Measurements from ENCODE around the gene DMXL2. TPM values are rescaled to one million over a fixed set of nuclear protein-coding genes. Genes with fewer than 3 reads are reported as not detected.
"Not testable (repeated sequence)": the region's sequence is repeated elsewhere in the genome, so short reads cannot be mapped to it uniquely, and the experiment has no call there.

The DMXL2 gene
- total and polyA plus RNA-seq, 2 donors = 16.0 to 116 TPM

GRCh38 chr15:51619331-51620035 lies 3.1 kb downstream of the DMXL2 start:
- H3K27ac ChIP-seq (ENCODE audit: low read depth) = no peak overlapping the region

GRCh38 chr15:51617886-51618285 lies 4.7 kb downstream of the DMXL2 start:
- WGBS = 94% methylated on average over 3 of the region's 3 CpGs
- no peak overlapping the region for H3K27ac ChIP-seq (ENCODE audit: low read depth)
- no peaks in the 10 kb centered on the region for H3K4me1 ChIP-seq (ENCODE audit: insufficient read depth)
- no peaks in the 10 kb centered on the region for H3K36me3 ChIP-seq (ENCODE audit: insufficient read depth)
- H3K4me3 ChIP-seq (ENCODE audit: low read depth, low read length) = no peak overlapping the region
- no peak for DNase-seq (ENCODE audit: extremely low spot score)

More at GRCh38 chr15:51619331-51620035, 3.1 kb downstream of the DMXL2 start:
- Histone ChIP-seq H3K4me3 (ENCODE audit: low read depth, low read length) (no peak overlapping the region), H3K36me3 (ENCODE audit: insufficient read depth) (no peaks in the 10 kb centered on the region), H3K4me1 (ENCODE audit: insufficient read depth) (no peaks in the 10 kb centered on the region)
- 89% methylated on average over 6 of the region's 6 CpGs for WGBS
- DNase-seq (ENCODE audit: extremely low spot score) = no peak

GRCh38 chr15:51613951-51614350 lies 8.6 kb downstream of the DMXL2 start:
- Histone ChIP-seq H3K4me1 (ENCODE audit: insufficient read depth) (no peaks in the 10 kb centered on the region), H3K36me3 (ENCODE audit: insufficient read depth) (no peaks in the 10 kb centered on the region), H3K4me3 (ENCODE audit: low read depth, low read length) (no peak overlapping the region), H3K27ac (ENCODE audit: low read depth) (no peak overlapping the region)
- WGBS = 93% methylated on average over 3 of the region's 3 CpGs
- DNase-seq (ENCODE audit: extremely low spot score) = no peak

GRCh38 chr15:51612669-51613068 lies 9.9 kb downstream of the DMXL2 start:
- WGBS = 95% methylated on average over 5 of the region's 5 CpGs
- H3K4me3 ChIP-seq (ENCODE audit: low read depth, low read length); H3K36me3 ChIP-seq (ENCODE audit: insufficient read depth); H3K27ac ChIP-seq (ENCODE audit: low read depth); H3K4me1 ChIP-seq (ENCODE audit: insufficient read depth); DNase-seq (ENCODE audit: extremely low spot score): not testable (repeated sequence)

GRCh38 chr15:51603462-51603948 lies 19.1 kb downstream of the DMXL2 start:
- not testable (repeated sequence) for H3K27ac ChIP-seq (ENCODE audit: low read depth); H3K4me1 ChIP-seq (ENCODE audit: insufficient read depth); H3K4me3 ChIP-seq (ENCODE audit: low read depth, low read length); DNase-seq (ENCODE audit: extremely low spot score); H3K36me3 ChIP-seq (ENCODE audit: insufficient read depth)
- 95% methylated on average over 15 of the region's 15 CpGs for WGBS

- Histone ChIP-seq H3K27ac (ENCODE audit: low read depth) (no peak overlapping the region), H3K36me3 (ENCODE audit: insufficient read depth) (no peaks in the 10 kb centered on the region), H3K4me3 (ENCODE audit: low read depth, low read length) (no peak overlapping the region), H3K4me1 (ENCODE audit: insufficient read depth) (no peaks in the 10 kb centered on the region)
- WGBS = 92% methylated on average over 2 of the region's 2 CpGs
- no peak for DNase-seq (ENCODE audit: extremely low spot score)
These were observed 19.6 kb downstream of the DMXL2 start for GRCh38 chr15:51603002-51603401.

- H3K27ac ChIP-seq (ENCODE audit: low read depth) = no peak overlapping the region
- WGBS = 95% methylated on average over 3 of the region's 3 CpGs
- no peak overlapping the region for H3K4me3 ChIP-seq (ENCODE audit: low read depth, low read length)
- H3K36me3 ChIP-seq (ENCODE audit: insufficient read depth) = no peaks in the 10 kb centered on the region
- H3K4me1 ChIP-seq (ENCODE audit: insufficient read depth) = no peaks in the 10 kb centered on the region
- no peak for DNase-seq (ENCODE audit: extremely low spot score)
These were observed 20.1 kb downstream of the DMXL2 start for GRCh38 chr15:51602484-51602883.

- no peaks in the 10 kb centered on the region for H3K4me1 ChIP-seq (ENCODE audit: insufficient read depth)
- H3K4me3 ChIP-seq (ENCODE audit: low read depth, low read length) = no peak overlapping the region
- no peak for DNase-seq (ENCODE audit: extremely low spot score)
- 99% methylated on average over 1 of the region's 1 CpG for WGBS
- no peak overlapping the region for H3K27ac ChIP-seq (ENCODE audit: low read depth)
- H3K36me3 ChIP-seq (ENCODE audit: insufficient read depth) = no peaks in the 10 kb centered on the region
These were observed 20.8 kb downstream of the DMXL2 start for GRCh38 chr15:51601801-51602200.

- WGBS = 86% methylated on average over 1 of the region's 1 CpG
- H3K4me3 ChIP-seq (ENCODE audit: low read depth, low read length) = no peak overlapping the region
- DNase-seq (ENCODE audit: extremely low spot score) = no peak
- H3K36me3 ChIP-seq (ENCODE audit: insufficient read depth) = no peaks in the 10 kb centered on the region
- no peaks in the 10 kb centered on the region for H3K4me1 ChIP-seq (ENCODE audit: insufficient read depth)
- no peak overlapping the region for H3K27ac ChIP-seq (ENCODE audit: low read depth)
These were observed 22.5 kb downstream of the DMXL2 start for GRCh38 chr15:51600114-51600513.

- Histone ChIP-seq H3K4me1 (ENCODE audit: insufficient read depth) (no peaks in the 10 kb centered on the region), H3K4me3 (ENCODE audit: low read depth, low read length) (no peak overlapping the region), H3K36me3 (ENCODE audit: insufficient read depth) (no peaks in the 10 kb centered on the region), H3K27ac (ENCODE audit: low read depth) (no peak overlapping the region)
- no peak for DNase-seq (ENCODE audit: extremely low spot score)
- WGBS = 90% methylated on average over 2 of the region's 2 CpGs
These were observed 32.5 kb downstream of the DMXL2 start for GRCh38 chr15:51589881-51590568.

GRCh38 chr15:51588966-51589365 lies 33.6 kb downstream of the DMXL2 start:
- H3K27ac ChIP-seq (ENCODE audit: low read depth) = no peak overlapping the region
- 94% methylated on average over 3 of the region's 3 CpGs for WGBS
- no peaks in the 10 kb centered on the region for H3K4me1 ChIP-seq (ENCODE audit: insufficient read depth)
- H3K4me3 ChIP-seq (ENCODE audit: low read depth, low read length) = no peak overlapping the region
- DNase-seq (ENCODE audit: extremely low spot score) = no peak
- H3K36me3 ChIP-seq (ENCODE audit: insufficient read depth) = no peaks in the 10 kb centered on the region

- H3K27ac ChIP-seq (ENCODE audit: low read depth) = no peak overlapping the region
- H3K4me3 ChIP-seq (ENCODE audit: low read depth, low read length) = no peak overlapping the region
- DNase-seq (ENCODE audit: extremely low spot score) = no peak
- 87% methylated on average over 5 of the region's 5 CpGs for WGBS
- H3K36me3 ChIP-seq (ENCODE audit: insufficient read depth) = no peaks in the 10 kb centered on the region
- no peaks in the 10 kb centered on the region for H3K4me1 ChIP-seq (ENCODE audit: insufficient read depth)
These were observed 36.6 kb downstream of the DMXL2 start for GRCh38 chr15:51585986-51586385.

- no peak for DNase-seq (ENCODE audit: extremely low spot score)
- Histone ChIP-seq H3K4me1 (ENCODE audit: insufficient read depth) (no peaks in the 10 kb centered on the region), H3K4me3 (ENCODE audit: low read depth, low read length) (no peak overlapping the region), H3K36me3 (ENCODE audit: insufficient read depth) (no peaks in the 10 kb centered on the region), H3K27ac (ENCODE audit: low read depth) (no peak overlapping the region)
- 91% methylated on average over 4 of the region's 4 CpGs for WGBS
These were observed 41.6 kb downstream of the DMXL2 start for GRCh38 chr15:51580982-51581381.

GRCh38 chr15:51580385-51580784 lies 42.2 kb downstream of the DMXL2 start:
- H3K27ac ChIP-seq (ENCODE audit: low read depth) = no peak overlapping the region
- H3K4me1 ChIP-seq (ENCODE audit: insufficient read depth) = no peaks in the 10 kb centered on the region
- 61% methylated on average over 2 of the region's 2 CpGs for WGBS
- H3K36me3 ChIP-seq (ENCODE audit: insufficient read depth) = no peaks in the 10 kb centered on the region
- no peak for DNase-seq (ENCODE audit: extremely low spot score)
- H3K4me3 ChIP-seq (ENCODE audit: low read depth, low read length) = no peak overlapping the region
